SKM-1 treated with dmso at 0.1 percent for 144 hours (cell line): ENCODE measurements around the gene PTPRN2.
"Not testable (repeated sequence)": the region's sequence is repeated elsewhere in the genome, so short reads cannot be mapped to it uniquely, and the experiment has no call there.

Experiments
- DNase-seq: peaks from one replicate; lab custom pipeline; 2025; ENCODE audit not compliant: unreplicated experiment; lab: John Stamatoyannopoulos, UW

PTPRN2 gene

DNA sequence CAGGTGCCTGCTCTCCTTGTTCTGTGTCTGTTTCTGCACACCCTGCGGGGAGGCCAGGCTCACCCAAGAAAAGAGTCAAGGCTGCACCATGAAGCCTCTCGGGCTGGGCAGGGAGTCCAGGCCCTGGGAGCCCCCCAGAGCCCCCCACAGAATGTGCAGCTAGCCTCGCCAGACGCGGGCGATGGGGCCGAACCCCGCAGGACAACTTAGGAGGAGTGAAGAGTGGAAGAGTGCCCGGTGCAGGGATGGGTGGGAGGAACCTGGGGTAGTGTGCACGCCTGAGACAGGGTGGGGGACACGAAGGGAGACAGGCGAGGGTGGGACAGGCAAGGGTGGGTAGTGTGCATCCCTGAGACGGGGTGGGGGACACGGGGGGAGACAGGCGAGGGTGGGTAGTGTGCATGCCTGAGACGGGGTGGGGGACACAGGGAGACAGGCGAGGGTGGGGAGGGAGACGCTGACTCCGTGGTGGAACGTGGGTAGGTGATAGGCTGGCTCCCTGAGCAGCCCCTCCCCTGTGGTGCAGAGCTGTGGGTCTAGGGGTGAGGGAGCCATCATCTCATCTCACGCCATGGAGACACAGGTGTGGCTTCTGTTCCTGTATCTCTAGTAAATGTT lies 635.5 kb downstream of the PTPRN2 start:
- no peak for DNase-seq

DNA sequence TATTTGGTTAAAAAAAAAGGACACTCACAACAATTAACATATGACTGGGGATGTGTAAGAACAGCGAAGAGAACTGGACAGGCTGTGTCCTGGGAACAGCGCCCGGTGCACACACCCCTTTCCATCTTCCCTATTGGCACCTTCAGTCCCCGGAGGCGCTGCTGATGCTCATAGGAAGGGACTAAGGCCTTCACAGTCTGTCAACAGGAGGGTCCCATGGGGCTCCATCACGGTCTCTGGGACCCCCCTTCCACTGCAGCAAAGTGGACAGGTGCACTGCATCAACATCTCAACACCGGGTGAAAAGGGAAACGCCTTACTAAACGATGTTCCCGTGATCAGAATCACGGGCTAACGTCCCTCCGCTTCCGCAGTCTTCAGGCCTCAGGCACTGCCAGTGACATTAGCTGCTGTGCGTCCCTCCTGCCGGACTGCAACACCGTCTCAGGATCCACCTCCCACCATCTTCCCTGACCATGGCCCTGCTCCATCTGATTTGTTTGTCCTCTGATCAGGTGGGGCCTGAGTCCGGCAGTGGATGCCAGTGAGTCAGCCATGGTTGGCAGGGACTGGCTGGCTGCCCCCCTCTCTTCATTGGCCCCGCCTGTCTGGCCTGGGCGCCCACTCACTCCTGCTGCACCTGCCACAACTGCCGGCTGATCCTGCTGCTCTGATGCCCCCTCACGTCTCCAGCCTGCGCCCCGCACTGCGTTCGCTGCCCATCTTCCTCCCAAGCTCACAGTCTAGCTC lies 636.1 kb downstream of the PTPRN2 start:
- DNase-seq = no peak

DNA sequence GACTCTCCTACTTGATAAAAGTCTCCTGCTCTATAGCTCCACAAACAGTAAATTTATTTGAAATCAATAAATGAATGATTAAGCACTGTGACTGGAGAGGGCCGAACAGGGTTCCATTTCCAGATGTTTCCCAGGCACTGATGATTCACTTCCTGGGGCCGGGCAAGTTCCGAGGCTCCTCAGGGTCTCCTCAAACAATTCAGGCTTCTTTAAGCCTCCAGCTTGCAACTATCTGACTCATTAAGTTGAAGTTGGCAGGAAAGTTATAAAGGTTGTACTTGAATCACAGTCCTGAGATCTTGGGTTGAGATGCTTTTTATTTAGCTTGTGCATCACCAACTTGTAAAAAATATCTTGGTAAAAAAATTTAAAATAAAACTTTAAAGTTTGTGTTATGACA lies 637.9 kb downstream of the PTPRN2 start:
- no peak for DNase-seq

DNA sequence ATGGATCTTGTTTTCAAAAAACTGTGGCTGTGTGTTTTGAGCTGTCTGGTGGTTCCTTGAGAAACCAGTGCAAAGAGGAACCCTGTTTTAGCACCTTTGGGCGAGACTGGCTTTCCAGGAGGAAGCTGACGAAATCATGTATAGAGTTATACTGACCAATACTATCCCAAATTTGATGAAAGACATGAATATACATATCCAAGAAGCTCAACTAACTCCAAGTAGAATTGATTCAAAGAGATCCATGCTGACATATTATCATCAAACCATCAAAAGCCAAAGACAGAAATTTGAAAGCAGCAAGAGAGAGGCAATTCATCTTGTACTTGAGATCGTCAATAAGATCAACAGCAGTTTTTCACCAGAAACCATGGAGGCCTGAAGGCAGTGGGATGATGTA lies 640.1 kb downstream of the PTPRN2 start:
- no peak for DNase-seq

DNA sequence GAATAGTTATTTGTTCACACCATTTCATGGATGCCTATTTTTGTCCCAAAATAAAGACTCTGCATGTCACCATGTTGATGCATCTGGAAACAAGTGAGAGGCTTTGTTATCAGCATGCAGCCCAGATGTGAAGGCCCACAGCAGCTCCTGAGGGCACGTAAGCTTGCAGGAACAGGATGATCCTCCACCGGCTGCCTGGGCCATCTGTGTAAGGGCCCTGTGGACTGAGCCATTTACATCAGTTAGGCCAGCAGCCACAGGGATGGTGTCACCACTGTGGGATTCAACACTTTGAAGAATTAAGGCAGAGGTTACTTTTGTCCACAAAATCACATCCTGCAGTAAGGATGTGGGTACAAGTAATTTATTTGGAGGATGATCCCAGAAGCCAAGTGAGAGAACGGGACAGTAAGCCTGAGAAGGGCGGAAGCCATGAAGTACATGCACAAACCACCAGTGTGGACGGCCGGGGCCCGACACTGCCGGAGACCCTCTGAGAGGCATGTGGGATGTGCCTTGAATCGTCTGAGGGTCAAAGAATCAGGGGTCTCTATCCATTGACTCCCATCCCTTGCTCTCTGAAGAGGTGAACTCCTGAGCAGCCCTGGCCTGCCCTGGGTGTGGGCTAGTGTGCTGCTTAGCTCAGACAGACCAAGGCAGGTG lies 641.1 kb downstream of the PTPRN2 start:
- DNase-seq = no peak

DNA sequence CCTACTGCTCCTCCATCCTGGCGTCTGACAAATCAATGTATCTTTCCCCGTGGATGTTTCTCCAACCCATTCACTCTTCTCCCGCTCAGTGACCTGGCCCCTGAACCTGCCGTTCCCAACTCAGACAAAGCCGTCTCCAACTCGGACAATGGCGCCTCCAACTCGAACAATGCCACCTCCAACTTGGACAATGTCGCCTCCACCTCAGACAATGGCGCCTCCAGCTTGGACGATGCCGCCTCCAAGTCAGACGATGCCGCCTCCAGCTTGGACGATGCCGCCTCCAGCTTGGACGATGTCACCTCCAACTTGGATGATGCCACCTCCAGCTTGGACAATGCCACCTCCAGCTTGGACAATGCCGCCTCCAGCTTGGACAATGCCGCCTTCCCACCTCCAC lies 642.2 kb downstream of the PTPRN2 start:
- no peak for DNase-seq

DNA sequence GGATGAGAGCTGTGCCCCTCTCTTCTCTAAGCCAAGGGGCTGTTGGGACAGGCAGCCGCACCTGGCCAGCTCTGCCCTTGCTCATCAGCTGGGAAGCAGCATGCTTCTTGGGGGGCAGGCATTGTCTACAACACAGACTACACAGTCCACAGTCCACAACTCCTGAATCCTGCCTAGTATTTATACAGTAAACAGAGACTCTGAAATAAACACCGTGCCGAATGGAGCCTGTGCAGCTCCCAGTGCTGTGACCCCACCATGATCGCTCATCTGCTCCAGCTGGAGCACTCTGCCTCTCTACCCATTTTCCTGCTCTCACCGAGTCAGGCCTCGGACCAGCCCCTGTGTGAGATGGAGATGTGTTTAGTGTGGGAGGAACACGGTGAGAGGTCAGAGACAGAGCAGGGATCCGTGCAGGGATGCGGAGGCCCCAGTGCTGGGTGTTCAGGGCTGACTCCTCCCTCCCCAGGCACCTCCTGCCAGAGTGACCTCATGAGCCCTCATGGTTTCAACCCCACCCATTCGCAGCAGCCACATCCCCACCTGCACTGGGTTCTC lies 642.8 kb downstream of the PTPRN2 start:
- DNase-seq = no peak

DNA sequence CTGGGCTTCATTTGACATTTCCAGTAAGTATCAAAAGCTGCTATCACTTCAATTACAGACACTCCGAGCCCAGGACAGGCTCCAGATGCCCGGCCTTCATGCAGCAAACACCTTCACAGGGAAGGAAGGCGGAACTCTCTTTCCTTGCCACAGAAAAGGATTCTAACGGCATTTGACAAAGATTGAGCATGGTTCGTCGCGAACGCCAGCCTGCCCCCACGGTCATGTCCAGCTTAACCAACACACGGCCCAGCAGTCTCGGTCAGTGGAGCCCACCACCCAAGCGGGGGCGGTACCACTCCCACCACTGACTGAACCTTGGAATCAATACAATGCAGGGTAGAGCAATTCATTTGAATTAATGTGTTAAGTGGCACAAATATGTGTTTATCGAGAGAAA lies 643.6 kb downstream of the PTPRN2 start:
- no peak for DNase-seq

DNA sequence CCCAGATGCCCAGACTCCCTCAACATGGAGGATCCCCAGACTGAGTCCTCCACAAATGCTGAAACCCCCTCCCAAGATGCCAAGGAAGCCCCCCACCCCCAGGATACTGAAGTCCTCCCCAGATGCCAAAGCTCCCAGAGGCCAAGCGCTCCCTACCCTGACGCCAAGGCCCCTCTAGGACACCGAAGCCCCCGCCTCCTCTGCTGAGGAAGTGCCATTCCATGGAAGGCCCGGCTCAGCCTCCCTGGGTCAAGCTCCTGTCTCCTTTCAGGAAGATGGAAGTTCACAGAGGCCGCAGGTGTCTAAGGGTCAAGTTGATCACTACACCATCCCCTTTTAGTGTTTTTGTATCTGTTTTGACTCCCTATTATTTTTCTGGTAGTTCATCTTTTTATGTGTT lies 644.1 kb downstream of the PTPRN2 start:
- DNase-seq = no peak

DNA sequence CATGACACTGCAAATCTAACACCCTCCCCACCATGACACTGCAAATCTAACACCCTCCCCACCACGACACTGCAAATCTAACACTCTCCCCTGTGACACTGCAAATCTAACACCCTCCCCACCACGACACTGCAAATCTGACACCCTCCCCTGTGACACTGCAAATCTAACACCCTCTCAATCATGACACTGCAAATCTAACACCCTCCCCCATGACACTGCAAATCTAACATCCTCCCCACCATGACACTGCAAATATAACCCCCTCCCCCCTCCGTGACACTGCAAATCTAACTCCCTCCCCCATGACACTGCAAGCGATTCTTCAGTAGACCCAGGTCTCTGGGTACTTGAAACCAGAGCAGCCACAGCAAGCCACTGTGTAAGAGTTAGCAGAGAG lies 646.4 kb downstream of the PTPRN2 start:
- no peak for DNase-seq

DNA sequence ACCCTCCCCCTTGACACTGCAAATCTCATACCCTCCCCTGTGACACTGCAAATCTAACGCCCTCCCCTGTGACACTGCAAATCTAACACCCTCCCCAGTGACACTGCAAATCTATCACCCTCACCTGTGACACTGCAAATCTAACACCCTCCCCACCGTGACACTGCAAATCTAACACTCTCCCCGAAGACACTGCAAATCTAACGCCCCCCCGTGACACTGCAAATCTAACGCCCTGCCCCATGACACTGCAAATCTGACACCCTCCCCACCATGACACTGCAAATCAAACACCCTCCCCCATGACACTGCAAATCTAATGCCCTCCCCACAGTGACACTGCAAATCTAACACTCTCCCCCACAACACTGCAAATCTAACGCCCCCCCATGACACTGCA lies 647.1 kb downstream of the PTPRN2 start:
- no peak for DNase-seq

DNA sequence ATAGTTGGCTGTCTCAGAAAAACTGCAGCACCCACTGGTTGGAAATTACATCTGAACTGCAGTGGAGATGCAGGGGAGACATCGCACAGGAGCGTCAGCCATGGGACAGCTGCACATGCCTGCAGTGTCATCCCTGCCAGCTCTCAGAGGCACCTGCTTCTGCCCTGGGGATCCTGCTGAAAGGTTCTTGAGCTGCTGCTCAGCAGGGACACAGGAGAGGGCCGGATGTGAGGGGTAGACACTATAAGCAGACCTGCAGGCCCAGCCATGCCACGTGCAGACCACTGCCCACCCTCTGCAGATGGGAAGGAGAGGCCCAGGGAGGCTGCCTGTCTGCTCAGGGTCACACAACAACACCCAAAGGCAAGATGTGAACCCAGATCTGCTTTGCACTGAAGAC lies 649.4 kb downstream of the PTPRN2 start:
- DNase-seq = no peak

DNA sequence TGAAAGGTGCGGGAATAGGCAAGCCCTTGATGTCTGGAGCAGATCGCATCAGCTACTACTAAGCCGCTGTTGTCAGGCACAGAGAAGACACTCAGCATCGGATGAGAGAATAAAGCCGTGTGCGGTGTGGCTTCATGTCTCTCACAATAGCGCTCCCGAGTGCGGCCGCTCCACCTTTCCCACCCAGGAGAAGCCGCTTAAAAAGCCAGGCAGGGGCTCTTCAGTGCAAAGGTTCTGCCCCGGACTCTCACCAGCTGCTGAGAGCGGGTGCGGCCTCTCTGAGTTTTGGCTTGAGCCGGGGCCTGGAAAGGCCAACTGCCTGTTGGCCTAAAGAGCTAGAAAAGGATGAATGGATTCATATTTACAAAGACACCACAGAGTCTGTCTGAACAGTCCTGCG lies 650.2 kb downstream of the PTPRN2 start:
- DNase-seq = no peak

DNA sequence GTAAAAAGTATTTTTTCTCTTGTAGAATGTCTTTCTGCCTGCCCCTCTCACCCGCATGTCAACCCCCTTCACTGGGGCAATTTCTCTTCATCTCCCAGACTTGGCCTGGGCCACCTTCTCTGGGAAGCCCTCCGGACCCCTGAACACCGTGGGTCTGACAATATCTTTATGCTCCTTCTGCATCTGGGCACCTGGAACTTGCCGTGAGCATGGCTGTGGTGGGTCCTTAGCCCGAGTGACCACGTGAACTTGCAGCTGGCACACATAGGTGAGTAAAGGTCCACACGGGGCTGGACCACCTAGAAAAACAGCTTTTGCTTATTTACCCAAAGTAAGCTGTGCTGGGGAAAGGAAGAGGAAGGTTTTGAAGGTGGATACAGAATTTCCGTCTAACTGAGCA lies 650.6 kb downstream of the PTPRN2 start:
- DNase-seq = no peak

DNA sequence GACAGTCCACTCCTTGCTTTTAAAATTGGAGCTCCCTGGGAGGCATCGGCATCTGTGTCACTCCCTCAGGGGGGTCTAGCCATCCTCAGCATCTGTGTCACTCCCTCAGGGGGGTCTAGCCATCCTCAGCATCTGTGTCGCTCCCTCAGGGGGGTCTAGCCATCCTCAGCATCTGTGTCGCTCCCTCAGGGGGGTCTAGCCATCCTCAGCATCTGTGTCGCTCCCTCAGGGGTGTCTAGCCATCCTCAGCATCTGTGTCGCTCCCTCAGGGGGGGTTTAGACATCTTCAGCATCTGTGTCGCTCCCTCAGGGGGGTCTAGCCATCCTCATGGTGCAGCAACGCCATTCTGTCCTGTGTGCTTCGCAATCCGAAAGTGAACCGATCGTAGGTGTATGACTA lies 651.9 kb downstream of the PTPRN2 start:
- not testable (repeated sequence) for DNase-seq

DNA sequence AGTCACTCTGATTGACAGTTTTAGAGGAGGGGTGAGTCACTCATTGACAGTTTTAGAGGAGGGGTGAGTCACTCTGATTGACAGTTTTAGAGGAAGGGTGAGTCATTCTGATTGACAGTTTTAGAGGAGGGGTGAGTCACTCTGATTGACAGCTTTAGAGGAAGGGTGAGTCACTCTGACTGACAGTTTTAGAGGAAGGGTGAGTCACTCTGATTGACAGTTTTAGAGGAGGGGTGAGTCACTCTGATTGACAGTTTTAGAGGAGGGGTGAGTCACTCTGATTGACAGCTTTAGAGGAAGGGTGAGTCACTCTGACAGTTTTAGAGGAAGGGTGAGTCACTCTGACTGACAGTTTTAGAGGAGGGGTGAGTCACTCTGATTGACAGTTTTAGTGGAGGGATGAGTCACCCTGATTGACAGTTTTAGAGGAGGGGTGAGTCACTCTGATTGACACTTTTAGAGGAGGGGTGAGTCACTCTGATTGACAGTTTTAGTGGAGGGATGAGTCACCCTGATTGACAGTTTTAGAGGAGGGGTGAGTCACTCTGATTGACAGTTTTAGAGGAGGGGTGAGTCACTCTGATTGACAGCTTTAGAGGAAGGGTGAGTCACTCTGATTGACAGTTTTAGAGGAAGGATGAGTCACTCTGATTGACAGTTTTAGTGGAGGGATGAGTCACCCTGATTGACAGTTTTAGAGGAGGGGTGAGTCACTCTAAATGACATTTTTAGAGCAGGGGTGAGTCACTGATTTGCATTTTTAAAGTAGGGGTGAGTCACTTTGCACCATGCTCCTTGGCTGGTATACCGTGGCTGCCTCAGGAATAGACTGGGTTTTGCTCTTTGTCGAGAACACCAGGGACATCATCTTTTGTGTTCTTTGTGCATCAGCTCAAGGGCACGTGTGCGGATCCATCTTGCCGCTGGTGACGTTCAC lies 654.1 kb downstream of the PTPRN2 start:
- not testable (repeated sequence) for DNase-seq

DNA sequence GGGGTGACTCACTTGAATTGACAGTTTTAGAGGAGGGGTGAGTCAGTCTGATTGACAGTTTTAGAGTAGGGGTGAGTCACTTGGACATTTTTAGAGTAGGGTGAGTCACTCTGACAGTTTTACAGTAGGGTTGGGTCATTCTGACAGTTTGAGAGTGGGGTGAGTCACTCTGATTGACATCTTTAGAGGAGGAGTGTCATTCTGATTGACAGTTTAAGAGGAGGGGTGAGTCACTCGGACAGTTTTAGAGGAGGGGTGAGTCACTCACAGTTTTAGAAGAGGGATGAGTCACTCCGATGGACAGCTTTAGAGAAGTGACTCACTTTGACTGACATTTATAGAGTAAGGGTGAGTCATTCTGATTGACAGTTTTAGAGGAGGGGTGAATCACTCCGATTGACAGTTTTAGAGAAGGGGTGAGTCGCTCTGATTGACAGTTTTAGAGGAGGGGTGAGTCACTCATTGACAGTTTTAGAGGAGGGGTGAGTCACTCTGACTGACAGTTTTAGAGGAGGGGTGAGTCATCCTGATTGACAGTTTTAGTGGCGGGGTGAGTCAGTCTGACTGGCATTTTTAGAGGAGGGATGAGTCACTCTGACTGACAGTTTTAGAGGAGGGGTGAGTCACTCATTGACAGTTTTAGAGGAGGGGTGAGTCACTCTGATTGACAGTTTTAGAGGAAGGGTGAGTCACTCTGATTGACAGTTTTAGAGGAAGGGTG lies 655.0 kb downstream of the PTPRN2 start:
- DNase-seq = no peak

DNA sequence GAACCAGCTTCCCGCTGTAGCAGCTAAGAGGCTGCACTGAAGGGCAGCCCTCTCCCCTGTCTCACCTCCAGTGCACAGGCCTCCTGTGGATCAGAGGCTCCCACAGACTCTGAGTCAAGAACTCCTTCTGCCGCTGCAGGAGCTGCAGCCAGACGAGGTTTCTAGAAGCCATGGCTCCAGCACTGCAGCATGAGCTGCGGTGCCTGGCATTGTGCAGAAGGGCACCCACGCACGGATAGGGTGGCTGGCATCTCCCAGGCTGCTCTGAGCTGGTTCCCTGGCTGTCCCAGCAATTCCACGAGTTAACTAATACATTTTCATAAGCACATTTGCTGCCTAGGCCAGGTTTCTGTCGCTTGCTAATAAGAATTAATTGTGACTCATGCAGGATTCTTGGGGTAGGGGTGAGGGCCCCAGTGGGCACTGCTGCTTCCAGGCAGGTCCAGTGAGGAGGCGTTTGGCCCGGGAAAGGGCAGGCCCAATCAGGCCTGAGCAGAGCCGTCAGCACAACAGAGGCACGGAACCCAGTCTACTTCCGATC lies 656.6 kb downstream of the PTPRN2 start:
- no peak for DNase-seq

DNA sequence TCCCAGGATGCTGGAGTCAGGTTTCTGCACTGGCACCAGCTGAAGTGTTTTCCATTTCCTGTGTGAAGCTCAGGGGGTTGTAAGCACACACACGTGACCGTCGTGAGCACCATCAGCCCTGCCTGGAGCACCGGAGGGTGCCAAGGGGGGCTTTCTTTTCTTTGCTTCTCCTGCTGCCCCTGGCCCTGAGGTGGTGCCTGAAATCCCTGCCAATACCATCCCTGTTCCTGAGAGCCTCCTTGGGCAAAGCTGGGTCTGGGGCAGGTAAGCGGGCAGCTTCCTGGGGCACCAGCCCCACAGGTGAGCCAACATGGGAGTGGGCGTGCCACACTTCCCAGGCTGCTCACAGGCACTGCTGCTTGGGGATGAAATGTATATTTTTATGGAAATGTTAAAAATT lies 657.2 kb downstream of the PTPRN2 start:
- no peak for DNase-seq

DNA sequence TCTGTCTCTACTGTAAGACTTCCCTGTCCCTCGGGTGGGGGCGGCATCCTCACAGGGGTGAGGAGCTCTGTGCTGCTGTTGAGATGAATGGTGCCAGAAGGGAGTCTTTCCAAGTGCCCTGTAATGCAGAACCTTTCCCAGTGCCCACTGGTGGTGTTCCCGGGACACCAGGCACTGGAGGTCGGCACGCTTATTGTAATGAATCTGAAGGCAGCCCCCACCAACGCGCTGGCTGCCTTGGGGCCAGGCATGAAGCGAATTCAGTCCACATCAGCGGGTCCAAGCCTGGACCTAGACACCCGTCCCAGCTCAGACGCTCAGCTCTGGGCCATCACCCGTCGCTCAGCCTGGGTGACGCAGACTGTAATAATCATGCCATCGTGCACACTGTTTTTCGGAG lies 658.0 kb downstream of the PTPRN2 start:
- DNase-seq = no peak
